Esophagus muscularis mucosa (tissue), 4 donors: ENCODE data around the gene PUSL1. TPM values are rescaled to one million over a fixed set of nuclear protein-coding genes. Genes with fewer than 3 reads are reported as not detected.

Experiments
- DNase-seq: peaks from one replicate; pipeline ENCODE4 v3.0.0-alpha.2; 2017; ENCODE audit errors: extremely low spot score
- H3K27ac ChIP-seq, 4 donors: fragments of 200-600 bp; sonication (generic); replicated peaks in 1 of 4; 1 replicate in 3 of 4; 2 replicates in 1 of 4; pipeline ENCODE4 v1.5.1; 2016 to 2019; ENCODE audit warnings: mild to moderate bottlenecking in 1 of 4
- H3K27me3 ChIP-seq, 4 donors: fragments of 200-600 bp; sonication (generic); one replicate each; pipeline versions ENCODE4 v1.5.1 to v1.6.0; 2016 to 2019
- H3K36me3 ChIP-seq, 4 donors: fragments of 200-600 bp; sonication (generic); one replicate each; pipeline ENCODE4 v1.5.1; 2016 to 2019
- H3K4me1 ChIP-seq, 4 donors: fragments of 200-600 bp; sonication (generic); one replicate each; pipeline ENCODE4 v1.5.1; 2016 to 2019
- H3K4me3 ChIP-seq, 4 donors: fragments of 200-600 bp; sonication (generic); 1 replicate in 2 of 4; 2 replicates in 2 of 4; pipeline ENCODE4 v1.5.1; 2016 to 2019; ENCODE audit warnings: mild to moderate bottlenecking in 4 of 4, moderate library complexity in 1 of 4
- H3K9me3 ChIP-seq, 4 donors: fragments of 200-600 bp; sonication (generic); 1 replicate in 3 of 4; 2 replicates in 1 of 4; pipeline ENCODE4 v1.5.1; 2016 to 2019
- CTCF ChIP-seq, 3 experiments: fragments of 200-600 bp in 2 of 3; fragments of 450-650 bp in 1 of 3; sonication (generic) in 2 of 3; IDR thresholded peaks; one replicate each; pipeline ENCODE4 v1.5.1; 2017 to 2019; ENCODE audit warnings: antibody characterized with exemption in 3 of 3, mild to moderate bottlenecking in 2 of 3, moderate library complexity in 1 of 3
- EP300 ChIP-seq: sonication (generic); formaldehyde crosslinking; IDR thresholded peaks from one replicate; pipeline ENCODE4 v1.6.1; 2017; ENCODE audit warnings: antibody characterized with exemption
- POLR2A ChIP-seq: fragments of 450-650 bp; IDR thresholded peaks from one replicate; pipeline ENCODE4 v1.6.1; 2017; ENCODE audit warnings: antibody characterized with exemption, moderate library complexity, mild to moderate bottlenecking, low read depth
- POLR2AphosphoS5 ChIP-seq, 2 donors: sonication (generic); formaldehyde crosslinking; IDR thresholded peaks; one replicate each; pipeline ENCODE4 v1.6.1; 2017; ENCODE audit warnings: antibody characterized with exemption in 2 of 2
- WGBS: methylation state at CpG from one replicate; pipeline ENCODE4 v1.1.5; 2018; 5-methylcytosine and 5-hydroxymethylcytosine counted together
- intact Hi-C: fragments of 100-400 bp; cut with DNase I; formaldehyde crosslinking; loops from one replicate; pipeline ENCODE4 v1.15.1; 2023
- total RNA-seq, 4 donors: library from RNA; depleted of rRNA; stranded (reverse); fragments of >200 nt; gene quantifications; one replicate each; pipeline versions ENCODE4 v1.1.0 to v1.2.1, GENCODE V29; 2016

Gene PUSL1
- total RNA-seq, 4 donors from 2014 or later = 10.3 to 24.7 (median 21.7) TPM

- WGBS = 89% methylated on average over 5 of the region's 21 CpGs
- DNase-seq = no peak
- no peaks in the 10 kb centered on the region for H3K9me3 ChIP-seq
- H3K4me1 ChIP-seq = peaks cover 0 to 6% (median 0%) of the 10 kb centered on the region in 4 donors
- H3K36me3 ChIP-seq = no peaks in the 10 kb centered on the region
- TF ChIP-seq CTCF (IDR thresholded peaks at IDR 0.05) (no peak), EP300 (no peak)
- no peak overlapping the region for H3K27ac ChIP-seq
- H3K4me3 ChIP-seq = no peak overlapping the region
- peaks cover 0 to 17% (median 0%) of the 10 kb centered on the region in 4 donors for H3K27me3 ChIP-seq
- intact Hi-C loops = no loop called here
Measured at GRCh38 chr1:1280782-1281481, 27.5 kb upstream of the PUSL1 start.

DNA sequence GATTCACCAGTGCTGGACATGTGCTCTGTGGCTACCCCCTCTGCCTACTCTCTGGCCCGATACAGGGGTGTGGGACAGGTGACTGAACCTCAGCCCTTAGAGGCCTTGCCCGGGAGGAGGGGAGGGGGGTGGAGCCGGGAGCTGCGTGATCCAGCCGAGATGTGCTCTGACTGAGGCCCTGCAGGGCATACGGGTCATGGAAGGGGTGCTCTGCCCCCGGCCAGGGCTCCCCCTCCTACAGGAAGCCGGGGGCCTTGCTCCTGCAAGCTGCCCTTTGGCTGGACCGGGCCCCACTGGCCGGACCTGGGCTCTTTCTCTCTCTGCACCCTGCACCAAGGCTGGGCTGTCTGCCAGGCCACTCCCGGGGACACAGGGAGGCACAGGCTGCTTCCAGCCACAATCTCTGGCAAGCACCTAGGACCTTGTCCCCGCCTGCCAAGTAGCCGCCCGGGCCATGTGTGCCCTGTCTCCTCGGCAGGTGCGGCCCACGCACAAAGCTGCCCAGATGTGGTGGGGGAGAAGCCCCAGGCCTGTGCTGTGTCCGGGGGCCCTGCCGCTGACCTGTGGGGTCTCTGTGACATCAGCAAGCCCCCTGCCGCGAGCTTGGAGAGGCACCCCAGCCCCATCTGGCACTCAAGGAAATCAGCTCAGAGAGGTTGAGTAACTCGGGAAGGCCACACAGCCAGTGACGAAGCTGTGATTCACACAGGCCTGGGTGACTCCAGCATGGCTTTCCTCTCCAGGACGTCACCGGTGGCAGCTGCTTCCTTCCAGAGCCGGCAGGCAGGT, 26.7 kb upstream of the PUSL1 start:
- intact Hi-C loops = no loop called here
- H3K27ac ChIP-seq = no peak overlapping the region
- H3K27me3 ChIP-seq = peaks cover 0 to 25% (median 1%) of the 10 kb centered on the region in 4 donors
- no peak overlapping the region for H3K4me3 ChIP-seq
- peaks cover 0 to 6% (median 0%) of the 10 kb centered on the region in 4 donors for H3K4me1 ChIP-seq
- H3K9me3 ChIP-seq = no peaks in the 10 kb centered on the region
- TF ChIP-seq EP300 (no peak), POLR2AphosphoS5 (IDR thresholded peaks at IDR 0.05) (no peak), CTCF (IDR thresholded peaks at IDR 0.05) (no peak), POLR2A (no peak)
- no peak for DNase-seq
- WGBS = 66% methylated on average over 7 of the region's 26 CpGs
- H3K36me3 ChIP-seq = no peaks in the 10 kb centered on the region

- peaks cover 0 to 6% (median 0%) of the 10 kb centered on the region in 4 donors for H3K4me1 ChIP-seq
- intact Hi-C loops = no loop called here
- no peak overlapping the region for H3K4me3 ChIP-seq
- 78% methylated on average over 14 of the region's 14 CpGs for WGBS
- no peaks in the 10 kb centered on the region for H3K9me3 ChIP-seq
- H3K27me3 ChIP-seq = peaks cover 0 to 38% (median 1%) of the 10 kb centered on the region in 4 donors
- no peak for DNase-seq
- no peaks in the 10 kb centered on the region for H3K36me3 ChIP-seq
- no peak overlapping the region for H3K27ac ChIP-seq
- TF ChIP-seq POLR2A = no peak
- no peak for TF ChIP-seq CTCF (IDR thresholded peaks at IDR 0.05)
Measured at GRCh38 chr1:1282998-1283397, 25.4 kb upstream of the PUSL1 start.

DNA sequence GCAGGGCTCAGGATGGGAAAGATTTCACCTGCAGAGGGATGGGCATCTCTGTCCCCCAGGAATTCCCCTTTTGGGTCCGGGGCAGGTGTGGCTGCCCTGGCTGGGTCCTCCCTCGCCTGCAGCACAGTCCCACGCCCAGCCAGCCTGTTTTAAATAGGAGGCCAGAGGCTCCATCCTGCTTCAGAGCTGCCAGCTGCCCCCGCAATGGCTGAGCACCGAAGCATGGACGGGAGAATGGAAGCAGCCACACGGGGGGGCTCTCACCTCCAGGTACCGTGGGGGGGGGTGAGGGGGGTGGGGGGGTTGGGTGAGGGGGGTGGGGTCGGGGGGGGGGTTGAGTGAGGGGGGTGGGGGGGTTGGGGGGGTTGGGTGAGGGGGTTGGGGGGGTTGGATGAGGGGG, 24.6 kb upstream of the PUSL1 start:
- Histone ChIP-seq H3K4me3 (no peak overlapping the region), H3K27me3 (peaks cover 0 to 38% (median 1%) of the 10 kb centered on the region in 4 donors), H3K36me3 (no peaks in the 10 kb centered on the region), H3K27ac (no peak overlapping the region), H3K4me1 (peaks cover 0 to 6% (median 0%) of the 10 kb centered on the region in 4 donors), H3K9me3 (no peaks in the 10 kb centered on the region)
- DNase-seq = no peak
- TF ChIP-seq CTCF (IDR thresholded peaks at IDR 0.05) (no peak), EP300 (no peak), POLR2A (no peak), POLR2AphosphoS5 (IDR thresholded peaks at IDR 0.05) (no peak)
- WGBS = 8% methylated on average over 2 of the region's 9 CpGs
- intact Hi-C loops = no loop called here
